ENCODE results near the gene DAB2IP. TPM values are rescaled to one million over a fixed set of nuclear protein-coding genes. Genes with fewer than 3 reads are reported as not detected.

DAB2IP gene
- total RNA-seq, 1 donor from 2014 or later: 41.7 TPM

DNA sequence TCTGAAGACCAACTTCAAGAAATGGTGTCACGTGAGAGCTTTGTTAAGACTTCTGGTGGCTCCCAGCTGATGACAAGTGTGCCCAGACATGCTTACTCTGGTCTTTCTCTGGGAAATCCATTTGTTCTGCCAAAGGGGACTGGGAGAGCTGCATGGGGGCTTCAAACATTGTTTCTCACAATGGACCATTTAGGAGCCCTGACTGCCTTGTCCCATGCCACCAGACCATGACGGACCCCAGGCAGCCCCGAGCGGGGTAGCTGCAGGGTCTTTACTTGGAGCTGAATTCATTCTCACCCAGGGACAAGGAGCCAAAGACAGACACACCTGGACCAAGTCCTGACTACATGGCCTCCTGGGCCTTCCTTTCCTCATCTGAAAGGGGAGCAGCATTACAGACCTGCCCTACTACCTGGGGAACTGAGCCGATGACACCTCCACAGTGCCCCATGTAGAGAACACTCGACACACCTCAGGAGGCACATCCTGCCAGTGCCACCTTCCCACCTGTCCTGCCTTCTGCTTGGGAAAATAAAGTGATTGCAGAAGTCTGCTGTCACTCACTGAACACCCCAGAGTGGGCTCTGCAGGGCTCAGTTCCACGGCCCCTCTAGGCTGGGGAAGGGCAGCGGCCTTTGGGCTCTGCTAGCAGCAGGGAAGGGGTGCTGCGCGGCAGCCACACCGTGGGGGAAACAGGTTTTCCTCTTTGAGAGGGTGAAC is 169.0 kb downstream of the DAB2IP start:
- Histone ChIP-seq H3K4me1 (ENCODE audit: insufficient read depth, low read length) (peaks cover 7% of the 10 kb centered on the region), H3K36me3 (ENCODE audit: insufficient read depth, low read length) (no peaks in the 10 kb centered on the region), H3K9ac (ENCODE audit: low read length) (no peak overlapping the region), H3K9me3 (ENCODE audit: insufficient read depth, low read depth, low read length) (no peaks in the 10 kb centered on the region), H3K27ac (ENCODE audit: low read depth, low read length) (no peak overlapping the region), H3K79me2 (ENCODE audit: insufficient read depth, low read length) (no peaks in the 10 kb centered on the region), H4K20me1 (ENCODE audit: insufficient read depth, low read length) (no peaks in the 10 kb centered on the region), H3K4me2 (ENCODE audit: low read length) (peak overlapping the region; percentile 86), H3K27me3 (ENCODE audit: insufficient read depth, low read length) (peaks cover 4% of the 10 kb centered on the region), H2AFZ (ENCODE audit: low read depth, low read length) (no peak overlapping the region), H3K4me3 (ENCODE audit: insufficient read depth, low read depth, low read length) (no peak overlapping the region)
- Mint-ChIP-seq H3K27ac (ENCODE audit: unreplicated experiment) (no peak overlapping the region), H3K36me3 (ENCODE audit: low read depth, unreplicated experiment) (peaks cover 5% of the 10 kb centered on the region), H3K9me3 (ENCODE audit: unreplicated experiment) (peaks cover 3% of the 10 kb centered on the region), H3K27me3 (ENCODE audit: low read depth, unreplicated experiment) (peaks cover 62% of the 10 kb centered on the region), H3K4me3 (ENCODE audit: unreplicated experiment) (no peak overlapping the region), H3K4me1 (ENCODE audit: low read depth, unreplicated experiment) (no peaks in the 10 kb centered on the region)
- FAIRE-seq (no peak), DNase-seq (ENCODE audit: low read depth) (no peak)
- TF ChIP-seq, protein P1, sequence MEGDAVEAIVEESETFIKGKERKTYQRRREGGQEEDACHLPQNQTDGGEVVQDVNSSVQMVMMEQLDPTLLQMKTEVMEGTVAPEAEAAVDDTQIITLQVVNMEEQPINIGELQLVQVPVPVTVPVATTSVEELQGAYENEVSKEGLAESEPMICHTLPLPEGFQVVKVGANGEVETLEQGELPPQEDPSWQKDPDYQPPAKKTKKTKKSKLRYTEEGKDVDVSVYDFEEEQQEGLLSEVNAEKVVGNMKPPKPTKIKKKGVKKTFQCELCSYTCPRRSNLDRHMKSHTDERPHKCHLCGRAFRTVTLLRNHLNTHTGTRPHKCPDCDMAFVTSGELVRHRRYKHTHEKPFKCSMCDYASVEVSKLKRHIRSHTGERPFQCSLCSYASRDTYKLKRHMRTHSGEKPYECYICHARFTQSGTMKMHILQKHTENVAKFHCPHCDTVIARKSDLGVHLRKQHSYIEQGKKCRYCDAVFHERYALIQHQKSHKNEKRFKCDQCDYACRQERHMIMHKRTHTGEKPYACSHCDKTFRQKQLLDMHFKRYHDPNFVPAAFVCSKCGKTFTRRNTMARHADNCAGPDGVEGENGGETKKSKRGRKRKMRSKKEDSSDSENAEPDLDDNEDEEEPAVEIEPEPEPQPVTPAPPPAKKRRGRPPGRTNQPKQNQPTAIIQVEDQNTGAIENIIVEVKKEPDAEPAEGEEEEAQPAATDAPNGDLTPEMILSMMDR (IDR thresholded peaks at IDR 0.05; ENCODE audit: insufficient read depth, low read depth, low read length): no peak
- TF ChIP-seq EZH2 (IDR thresholded peaks at IDR 0.05; ENCODE audit: insufficient read depth, low read length): no peak

DNA sequence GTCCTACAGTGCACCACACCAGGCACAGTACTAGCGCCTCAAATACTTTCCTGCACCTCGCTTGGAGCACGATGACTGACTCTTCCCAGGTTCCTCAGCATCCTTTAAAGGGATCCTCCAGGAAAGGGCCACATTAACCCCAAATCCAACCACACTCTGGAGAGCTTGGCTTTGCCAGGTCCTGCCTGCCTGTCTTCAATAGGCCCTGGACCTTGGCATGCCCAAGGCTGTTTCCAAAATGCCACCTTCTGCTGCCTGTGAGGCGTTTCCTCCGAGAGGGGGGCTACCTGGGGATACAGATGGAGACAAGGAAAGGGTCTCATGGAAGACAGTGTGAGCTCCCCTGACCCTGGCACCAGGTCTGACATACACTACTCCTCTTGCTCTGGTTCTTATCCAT is 169.9 kb downstream of the DAB2IP start:
- H3K36me3 ChIP-seq (ENCODE audit: insufficient read depth, low read length): no peaks in the 10 kb centered on the region
- H3K9me3 ChIP-seq (ENCODE audit: insufficient read depth, low read depth, low read length): no peaks in the 10 kb centered on the region
- Mint-ChIP-seq H3K4me1 (ENCODE audit: low read depth, unreplicated experiment) (no peaks in the 10 kb centered on the region), H3K4me3 (ENCODE audit: unreplicated experiment) (no peak overlapping the region), H3K9me3 (ENCODE audit: unreplicated experiment) (peaks cover 3% of the 10 kb centered on the region), H3K27ac (ENCODE audit: unreplicated experiment) (no peak overlapping the region), H3K36me3 (ENCODE audit: low read depth, unreplicated experiment) (peaks cover 5% of the 10 kb centered on the region), H3K27me3 (ENCODE audit: low read depth, unreplicated experiment) (peaks cover 53% of the 10 kb centered on the region)
- no peak overlapping the region for H2AFZ ChIP-seq (ENCODE audit: low read depth, low read length)
- no peaks in the 10 kb centered on the region for H4K20me1 ChIP-seq (ENCODE audit: insufficient read depth, low read length)
- DNase-seq (ENCODE audit: low read depth): no peak
- no peak overlapping the region for H3K4me3 ChIP-seq (ENCODE audit: insufficient read depth, low read depth, low read length)
- H3K27ac ChIP-seq (ENCODE audit: low read depth, low read length): no peak overlapping the region
- peaks cover 7% of the 10 kb centered on the region for H3K4me1 ChIP-seq (ENCODE audit: insufficient read depth, low read length)
- H3K4me2 ChIP-seq (ENCODE audit: low read length): no peak overlapping the region
- no peaks in the 10 kb centered on the region for H3K79me2 ChIP-seq (ENCODE audit: insufficient read depth, low read length)
- no peak for FAIRE-seq
- H3K27me3 ChIP-seq (ENCODE audit: insufficient read depth, low read length): peaks cover 4% of the 10 kb centered on the region
- no peak overlapping the region for H3K9ac ChIP-seq (ENCODE audit: low read length)
- TF ChIP-seq, protein P1 (IDR thresholded peaks at IDR 0.05; ENCODE audit: insufficient read depth, low read depth, low read length): no peak
- no peak for TF ChIP-seq EZH2 (IDR thresholded peaks at IDR 0.05; ENCODE audit: insufficient read depth, low read length)
